Measurements from ENCODE around the gene KIF21A. TPM values are rescaled to one million over a fixed set of nuclear protein-coding genes. Genes with fewer than 3 reads are reported as not detected.

The KIF21A gene
- total and polyA plus RNA-seq, 2 of the 13 experiments (the other 11 are each of a cell fraction or from before 2014, with no cell fraction given): 20.6 to 39.7 TPM

DNA sequence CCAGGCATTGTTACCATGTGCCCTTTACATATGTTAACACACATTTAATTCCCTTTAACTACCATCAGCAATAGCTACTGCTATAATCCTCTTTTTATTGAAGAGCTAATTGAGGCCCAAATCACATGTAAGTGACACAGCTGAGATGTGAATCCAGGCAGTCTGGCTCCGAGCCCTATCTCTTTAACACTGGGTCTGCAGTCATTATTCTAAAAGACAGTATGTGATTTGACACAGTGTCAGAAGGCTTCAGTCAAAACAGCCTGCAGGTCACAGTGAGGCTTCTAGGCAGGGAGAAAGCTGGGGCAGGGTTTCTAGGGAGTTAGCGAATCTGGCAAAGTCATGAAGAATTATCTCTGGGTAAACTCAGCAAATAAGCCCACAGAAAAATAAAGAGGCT lies 148.2 kb downstream of the KIF21A start:
- H3K9ac ChIP-seq (ENCODE audit: insufficient read depth, low read depth, low read length): no peak overlapping the region
- H3K79me2 ChIP-seq (ENCODE audit: insufficient read depth, low read length): no peaks in the 10 kb centered on the region
- no peaks in the 10 kb centered on the region for H3K36me3 ChIP-seq (replicated peaks in 1 of 2; ENCODE audit: control insufficient read depth in 1 of 2, insufficient read depth in 2 of 2, low read length in 2 of 2)
- CTCF ChIA-PET (ENCODE audit: low intra/inter-chr PET ratio, low total read pairs): no interaction called here
- FAIRE-seq (no peak), ATAC-seq (no peak), DNase-seq (ENCODE audit: low spot score) (no peak)
- in situ Hi-C loops (cut with HindIII; ENCODE audit: extremely low pct_ligation_motif_present, low pct_unique_long_range_greater_than_20kb): no loop called here
- TF ChIP-seq ZFP36L1 (CRISPR knock-in tag; IDR thresholded peaks at IDR 0.05): no peak
- TF ChIP-seq, protein P1, sequence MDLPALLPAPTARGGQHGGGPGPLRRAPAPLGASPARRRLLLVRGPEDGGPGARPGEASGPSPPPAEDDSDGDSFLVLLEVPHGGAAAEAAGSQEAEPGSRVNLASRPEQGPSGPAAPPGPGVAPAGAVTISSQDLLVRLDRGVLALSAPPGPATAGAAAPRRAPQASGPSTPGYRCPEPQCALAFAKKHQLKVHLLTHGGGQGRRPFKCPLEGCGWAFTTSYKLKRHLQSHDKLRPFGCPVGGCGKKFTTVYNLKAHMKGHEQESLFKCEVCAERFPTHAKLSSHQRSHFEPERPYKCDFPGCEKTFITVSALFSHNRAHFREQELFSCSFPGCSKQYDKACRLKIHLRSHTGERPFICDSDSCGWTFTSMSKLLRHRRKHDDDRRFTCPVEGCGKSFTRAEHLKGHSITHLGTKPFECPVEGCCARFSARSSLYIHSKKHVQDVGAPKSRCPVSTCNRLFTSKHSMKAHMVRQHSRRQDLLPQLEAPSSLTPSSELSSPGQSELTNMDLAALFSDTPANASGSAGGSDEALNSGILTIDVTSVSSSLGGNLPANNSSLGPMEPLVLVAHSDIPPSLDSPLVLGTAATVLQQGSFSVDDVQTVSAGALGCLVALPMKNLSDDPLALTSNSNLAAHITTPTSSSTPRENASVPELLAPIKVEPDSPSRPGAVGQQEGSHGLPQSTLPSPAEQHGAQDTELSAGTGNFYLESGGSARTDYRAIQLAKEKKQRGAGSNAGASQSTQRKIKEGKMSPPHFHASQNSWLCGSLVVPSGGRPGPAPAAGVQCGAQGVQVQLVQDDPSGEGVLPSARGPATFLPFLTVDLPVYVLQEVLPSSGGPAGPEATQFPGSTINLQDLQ (CRISPR knock-in tag; IDR thresholded peaks at IDR 0.05): no peak
- no peak for TF ChIP-seq ZNF30 (CRISPR knock-in tag; IDR thresholded peaks at IDR 0.05)
- H3K4me2 ChIP-seq (ENCODE audit: low read depth, low read length): no peak overlapping the region
- no peak overlapping the region for H2AFZ ChIP-seq (ENCODE audit: low read length)
- intact Hi-C loops (cut with micrococcal nuclease; ENCODE audit: unreplicated experiment): no loop called here
- H3K4me3 ChIP-seq (replicated peaks in 1 of 3; ENCODE audit: insufficient read depth in 1 of 3, low read depth in 2 of 3, low read length in 3 of 3): no peak overlapping the region
- H3K4me1 ChIP-seq (ENCODE audit: insufficient read depth, low read length): no peaks in the 10 kb centered on the region
- H3K27ac ChIP-seq (ENCODE audit: extremely low read length, insufficient read depth, low read length): no peak overlapping the region
- H3K27me3 ChIP-seq (ENCODE audit: control insufficient read depth in 1 of 2, insufficient read depth in 2 of 2, low read length in 2 of 2): no peaks in the 10 kb centered on the region
- H4K20me1 ChIP-seq (ENCODE audit: insufficient read depth, low read length): no peaks in the 10 kb centered on the region
- WGBS (ENCODE audit: low lambda C conversion rate): 98% methylated on average over 2 of the region's 2 CpGs
- BruUV-seq (replicated peaks): no TSS peak
- POLR2A ChIA-PET: no interaction called here
- no peaks in the 10 kb centered on the region for H3K9me3 ChIP-seq (ENCODE audit: low read length)

GRCh38 chr12:39292125-39292630 lies 150.7 kb downstream of the KIF21A start:
- ATAC-seq: no peak
- FAIRE-seq: no peak
- Histone ChIP-seq H3K4me1 (ENCODE audit: insufficient read depth, low read length) (no peaks in the 10 kb centered on the region), H3K36me3 (replicated peaks in 1 of 2; ENCODE audit: control insufficient read depth in 1 of 2, insufficient read depth in 2 of 2, low read length in 2 of 2) (no peaks in the 10 kb centered on the region), H3K9me3 (ENCODE audit: low read length) (no peaks in the 10 kb centered on the region), H2AFZ (ENCODE audit: low read length) (no peak overlapping the region), H4K20me1 (ENCODE audit: insufficient read depth, low read length) (no peaks in the 10 kb centered on the region), H3K79me2 (ENCODE audit: insufficient read depth, low read length) (no peaks in the 10 kb centered on the region), H3K4me3 (replicated peaks in 1 of 3; ENCODE audit: insufficient read depth in 1 of 3, low read depth in 2 of 3, low read length in 3 of 3) (no peak overlapping the region), H3K27me3 (ENCODE audit: control insufficient read depth in 1 of 2, insufficient read depth in 2 of 2, low read length in 2 of 2) (no peaks in the 10 kb centered on the region), H3K9ac (ENCODE audit: insufficient read depth, low read depth, low read length) (no peak overlapping the region), H3K27ac (ENCODE audit: extremely low read length, insufficient read depth, low read length) (no peak overlapping the region), H3K4me2 (ENCODE audit: low read depth, low read length) (no peak overlapping the region)
- ChIA-PET CTCF (ENCODE audit: low intra/inter-chr PET ratio, low total read pairs) (no interaction called here), POLR2A (no interaction called here)
- intact Hi-C loops (cut with micrococcal nuclease; ENCODE audit: unreplicated experiment): no loop called here
- DNase-seq (ENCODE audit: low spot score): no peak
- in situ Hi-C loops (cut with HindIII; ENCODE audit: extremely low pct_ligation_motif_present, low pct_unique_long_range_greater_than_20kb): no loop called here
- no TSS peak for BruUV-seq (replicated peaks)
- 84% methylated on average over 1 of the region's 1 CpG for WGBS (ENCODE audit: low lambda C conversion rate)
- TF ChIP-seq ZNF761 (CRISPR knock-in tag; conservative IDR thresholded peaks at IDR 0.05): no peak
- TF ChIP-seq BRD4 (CRISPR knock-in tag; IDR thresholded peaks at IDR 0.05): no peak
- TF ChIP-seq, protein P2, sequence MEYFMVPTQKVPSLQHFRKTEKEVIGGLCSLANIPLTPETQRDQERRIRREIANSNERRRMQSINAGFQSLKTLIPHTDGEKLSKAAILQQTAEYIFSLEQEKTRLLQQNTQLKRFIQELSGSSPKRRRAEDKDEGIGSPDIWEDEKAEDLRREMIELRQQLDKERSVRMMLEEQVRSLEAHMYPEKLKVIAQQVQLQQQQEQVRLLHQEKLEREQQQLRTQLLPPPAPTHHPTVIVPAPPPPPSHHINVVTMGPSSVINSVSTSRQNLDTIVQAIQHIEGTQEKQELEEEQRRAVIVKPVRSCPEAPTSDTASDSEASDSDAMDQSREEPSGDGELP (IDR thresholded peaks at IDR 0.05; ENCODE audit: borderline replicate concordance, low read depth): no peak
- no peak for TF ChIP-seq IRX3 (CRISPR knock-in tag; IDR thresholded peaks at IDR 0.05; ENCODE audit: borderline replicate concordance, low read depth)
- no peak for TF ChIP-seq ZNF552 (CRISPR knock-in tag; IDR thresholded peaks at IDR 0.05; ENCODE audit: borderline replicate concordance)
- TF ChIP-seq ZFP62 (CRISPR knock-in tag; IDR thresholded peaks at IDR 0.05): no peak
- no peak for TF ChIP-seq ZNF879 (CRISPR knock-in tag; IDR thresholded peaks at IDR 0.05)
- TF ChIP-seq SMARCE1 (IDR thresholded peaks at IDR 0.05; ENCODE audit: borderline replicate concordance): no peak
- TF ChIP-seq ZNF652 (CRISPR knock-in tag; IDR thresholded peaks at IDR 0.05; ENCODE audit: borderline replicate concordance, low read depth): no peak
- no peak for TF ChIP-seq ZNF691 (CRISPR knock-in tag; IDR thresholded peaks at IDR 0.05; ENCODE audit: borderline replicate concordance, low read depth)
- TF ChIP-seq NR2F6 (IDR thresholded peaks at IDR 0.05): no peak
- TF ChIP-seq NR2F6 (CRISPR knock-in tag; IDR thresholded peaks at IDR 0.05): no peak
